ENCODE measurements around the gene ZNF609. TPM values are rescaled to one million over a fixed set of nuclear protein-coding genes. Genes with fewer than 3 reads are reported as not detected.

Gene ZNF609
- total and polyA plus RNA-seq, 3 donors from 2014 or later: 48.7 to 75.8 (median 60.5) TPM

- H3K27me3 ChIP-seq: no peaks in the 10 kb centered on the region
- peaks cover 3% of the 10 kb centered on the region for H3K36me3 ChIP-seq (ENCODE audit: low read depth, missing control alignments)
- TF ChIP-seq POLR2A (IDR thresholded peaks at IDR 0.05) (no peak), CTCF (IDR thresholded peaks at IDR 0.05) (no peak)
- H3K9me3 ChIP-seq: no peaks in the 10 kb centered on the region
- no peak for DNase-seq
- intact Hi-C loops (cut with DNase I; ENCODE audit: low total_unique reads): loop anchor here (10.0 kb wide), 1 partner anchor 260 kb away; no protein-coding TSS in a partner anchor
- no peak overlapping the region for H3K4me3 ChIP-seq
- H3K4me1 ChIP-seq: peaks cover 6% of the 10 kb centered on the region
- 82 to 85% methylated on average over 3 of the region's 3 CpGs for WGBS, 2 donors
- H3K27ac ChIP-seq: no peak overlapping the region
Observed at GRCh38 chr15:64425221-64425620, 35.2 kb upstream of the ZNF609 start.

- 66 to 71% methylated on average over 7 of the region's 7 CpGs for WGBS, 2 donors
- Histone ChIP-seq H3K4me3 (no peak overlapping the region), H3K4me1 (peaks cover 6% of the 10 kb centered on the region), H3K36me3 (ENCODE audit: low read depth, missing control alignments) (peaks cover 3% of the 10 kb centered on the region), H3K27ac (no peak overlapping the region), H3K9me3 (no peaks in the 10 kb centered on the region), H3K27me3 (no peaks in the 10 kb centered on the region)
- intact Hi-C loops (cut with DNase I; ENCODE audit: low total_unique reads): loop anchor here (10.0 kb wide), 1 partner anchor 258 kb away; no protein-coding TSS in a partner anchor
- DNase-seq: no peak
- TF ChIP-seq POLR2A (IDR thresholded peaks at IDR 0.05) (no peak), CTCF (IDR thresholded peaks at IDR 0.05) (peak in 1 of 3 experiments; percentile 27)
Observed at GRCh38 chr15:64426845-64427465, 33.4 kb upstream of the ZNF609 start.

GRCh38 chr15:64429448-64429847 is 30.9 kb upstream of the ZNF609 start:
- no peak for DNase-seq
- intact Hi-C loops (cut with DNase I; ENCODE audit: low total_unique reads): loop anchor here (10.0 kb wide), 1 partner anchor 255 kb away; no protein-coding TSS in a partner anchor
- Histone ChIP-seq H3K4me1 (peaks cover 6% of the 10 kb centered on the region), H3K36me3 (ENCODE audit: low read depth, missing control alignments) (peaks cover 3% of the 10 kb centered on the region), H3K9me3 (no peaks in the 10 kb centered on the region), H3K27ac (no peak overlapping the region), H3K27me3 (no peaks in the 10 kb centered on the region), H3K4me3 (no peak overlapping the region)
- no peak for TF ChIP-seq CTCF (IDR thresholded peaks at IDR 0.05)
- TF ChIP-seq POLR2A (IDR thresholded peaks at IDR 0.05): no peak

GRCh38 chr15:64430000-64430735 is 30.2 kb upstream of the ZNF609 start:
- Histone ChIP-seq H3K4me1 (peaks cover 6% of the 10 kb centered on the region), H3K27me3 (no peaks in the 10 kb centered on the region), H3K4me3 (no peak overlapping the region), H3K9me3 (no peaks in the 10 kb centered on the region), H3K27ac (peak overlapping the region in 1 of 2 donors; percentile 42), H3K36me3 (ENCODE audit: low read depth, missing control alignments) (peaks cover 3% of the 10 kb centered on the region)
- peak; percentile 67 for DNase-seq
- intact Hi-C loops (cut with DNase I; ENCODE audit: low total_unique reads): loop anchor here (10.0 kb wide), 1 partner anchor 255 kb away; no protein-coding TSS in a partner anchor
- 18% methylated on average over 3 of the region's 3 CpGs for WGBS, 2 donors
- TF ChIP-seq POLR2A (IDR thresholded peaks at IDR 0.05) (no peak), CTCF (IDR thresholded peaks at IDR 0.05) (no peak)
